HEK293 (cell line): ENCODE measurements around the gene NIN.
A peak's percentile ranks its signal among the peaks of the same experiment; 100 is the strongest.

Experiments used
- CTCF ChIA-PET: fragments of 350-600 bp; formaldehyde crosslinking; extraction: SDS; loops from one replicate; lab custom pipeline; 2021; ENCODE audit warnings: antibody characterized with exemption; lab: Yijun Ruan, JAX
- POLR2A ChIA-PET: fragments of 300-600 bp; formaldehyde crosslinking; extraction: SDS; loops from one replicate; lab custom pipeline; 2020; ENCODE audit warnings: antibody characterized with exemption, inconsistent platforms; lab: Yijun Ruan, JAX
- H3K27ac ChIP-seq: fragments of 200-500 bp; sonication (Bioruptor generic); 2 replicates; pipeline ENCODE4 v1.5.1; 2014; ENCODE audit warnings: low read depth, low read length, control low read depth, inconsistent platforms; ENCODE audit errors: extremely low read depth
- H3K36me3 ChIP-seq, 2 experiments: fragments of 200-500 bp in 1 of 2; sonication (Bioruptor generic) in 1 of 2; 1 replicate in 1 of 2; 2 replicates in 1 of 2; pipeline ENCODE4 v1.5.1; 2014 to 2017; ENCODE audit warnings: inconsistent platforms in 2 of 2, low read length in 2 of 2; ENCODE audit not compliant: control insufficient read depth in 2 of 2, insufficient read depth in 1 of 2
- H3K4me1 ChIP-seq: fragments of 200-500 bp; sonication (Bioruptor generic); 2 replicates; pipeline ENCODE4 v1.5.1; 2014; ENCODE audit warnings: mild to moderate bottlenecking, low read length, inconsistent platforms; ENCODE audit not compliant: control insufficient read depth, insufficient read depth
- H3K4me3 ChIP-seq: 2 replicates; pipeline ENCODE4 v1.5.1; 2011; ENCODE audit warnings: low read depth, mild to moderate bottlenecking, control low read depth, low read length, moderate library complexity
- H3K9me3 ChIP-seq: fragments of 200-500 bp; sonication (Bioruptor generic); 2 replicates; pipeline ENCODE4 v1.5.1; 2014; ENCODE audit warnings: low read depth, low read length, inconsistent platforms; ENCODE audit not compliant: control insufficient read depth, insufficient read depth
- BCL11B ChIP-seq: fragments of 450-650 bp; formaldehyde crosslinking; IDR thresholded peaks from 2 replicates; pipeline ENCODE4 v1.5.1; 2016; ENCODE audit warnings: low read depth, missing biosample characterization, missing genetic modification characterization
- GFI1B ChIP-seq: fragments of 450-650 bp; formaldehyde crosslinking; IDR thresholded peaks from 2 replicates; pipeline ENCODE4 v1.5.1; 2016; ENCODE audit warnings: missing biosample characterization, missing genetic modification characterization
- KLF9 ChIP-seq: fragments of 450-650 bp; formaldehyde crosslinking; IDR thresholded peaks from 2 replicates; pipeline ENCODE4 v1.5.1; 2016; ENCODE audit warnings: missing biosample characterization, missing genetic modification characterization, low read depth
- PATZ1 ChIP-seq: fragments of 450-650 bp; formaldehyde crosslinking; IDR thresholded peaks from 2 replicates; pipeline ENCODE4 v1.5.1; 2016; ENCODE audit warnings: missing biosample characterization, missing genetic modification characterization
- TCF7L2 ChIP-seq: IDR thresholded peaks from 2 replicates; pipeline ENCODE4 v1.6.1; 2011; ENCODE audit warnings: low read depth, mild to moderate bottlenecking, inconsistent platforms, low read length, moderate library complexity, borderline replicate concordance
- TRIM28 ChIP-seq: IDR thresholded peaks from 2 replicates; pipeline ENCODE4 v1.6.1; 2011; ENCODE audit warnings: low read length, control low read depth, borderline replicate concordance
- WT1 ChIP-seq: fragments of 450-650 bp; formaldehyde crosslinking; IDR thresholded peaks from 2 replicates; pipeline ENCODE4 v1.5.1; 2016; ENCODE audit warnings: missing biosample characterization, missing genetic modification characterization
- ZBTB1 ChIP-seq: fragments of 450-650 bp; formaldehyde crosslinking; IDR thresholded peaks from 2 replicates; pipeline ENCODE4 v1.5.1; 2016; ENCODE audit warnings: missing biosample characterization, missing genetic modification characterization
- ZBTB20 ChIP-seq: fragments of 450-650 bp; formaldehyde crosslinking; IDR thresholded peaks from 2 replicates; pipeline ENCODE4 v1.5.1; 2016; ENCODE audit warnings: missing biosample characterization, missing genetic modification characterization
- ZBTB8A ChIP-seq: fragments of 450-650 bp; formaldehyde crosslinking; IDR thresholded peaks from 2 replicates; pipeline ENCODE4 v1.5.1; 2016; ENCODE audit warnings: missing biosample characterization, missing genetic modification characterization
- ZNF174 ChIP-seq: fragments of 450-650 bp; formaldehyde crosslinking; IDR thresholded peaks from 2 replicates; pipeline ENCODE4 v1.5.0; 2017; ENCODE audit warnings: missing biosample characterization, mild to moderate bottlenecking, missing genetic modification characterization
- ZNF214 ChIP-seq: fragments of 450-650 bp; formaldehyde crosslinking; IDR thresholded peaks from 2 replicates; pipeline ENCODE4 v1.5.1; 2017; ENCODE audit warnings: missing biosample characterization, mild to moderate bottlenecking, missing genetic modification characterization, borderline replicate concordance
- ZNF280C ChIP-seq: fragments of 450-650 bp; formaldehyde crosslinking; IDR thresholded peaks from 2 replicates; pipeline ENCODE4 v1.5.1; 2016; ENCODE audit warnings: missing biosample characterization, missing genetic modification characterization
- ZNF37A ChIP-seq: fragments of 450-650 bp; IDR thresholded peaks from 2 replicates; pipeline ENCODE4 v1.5.1; 2018; ENCODE audit warnings: missing biosample characterization, missing genetic modification characterization
- ZNF548 ChIP-seq: fragments of 450-650 bp; formaldehyde crosslinking; IDR thresholded peaks from 2 replicates; pipeline ENCODE4 v1.5.1; 2016; ENCODE audit warnings: missing biosample characterization, missing genetic modification characterization
- ZNF600 ChIP-seq: fragments of 450-650 bp; formaldehyde crosslinking; IDR thresholded peaks from 2 replicates; pipeline ENCODE4 v1.5.1; 2016; ENCODE audit warnings: missing biosample characterization, missing genetic modification characterization
- ZNF623 ChIP-seq: fragments of 450-650 bp; formaldehyde crosslinking; IDR thresholded peaks from 2 replicates; pipeline ENCODE4 v1.5.1; 2016; ENCODE audit warnings: missing biosample characterization, missing genetic modification characterization
- ZNF704 ChIP-seq: fragments of 450-650 bp; formaldehyde crosslinking; IDR thresholded peaks from 2 replicates; pipeline ENCODE4 v1.5.1; 2016; ENCODE audit warnings: missing biosample characterization, missing genetic modification characterization
- ZNF76 ChIP-seq: fragments of 450-650 bp; formaldehyde crosslinking; IDR thresholded peaks from 2 replicates; pipeline ENCODE4; 2016; ENCODE audit warnings: low read depth, missing biosample characterization, missing genetic modification characterization, borderline replicate concordance
- ZNF777 ChIP-seq: fragments of 450-650 bp; formaldehyde crosslinking; IDR thresholded peaks from 2 replicates; pipeline ENCODE4 v1.5.1; 2017; ENCODE audit warnings: missing biosample characterization, missing genetic modification characterization, borderline replicate concordance
- TF ChIP-seq, protein P1 (sequence below): fragments of 450-650 bp; formaldehyde crosslinking; IDR thresholded peaks from 2 replicates; pipeline ENCODE4 v1.5.1; 2016; ENCODE audit warnings: missing biosample characterization, missing genetic modification characterization
- TF ChIP-seq, protein P2 (sequence below): fragments of 450-650 bp; formaldehyde crosslinking; IDR thresholded peaks from 2 replicates; pipeline ENCODE4 v1.5.1; 2017; ENCODE audit warnings: missing biosample characterization, missing genetic modification characterization

Gene NIN

DNA sequence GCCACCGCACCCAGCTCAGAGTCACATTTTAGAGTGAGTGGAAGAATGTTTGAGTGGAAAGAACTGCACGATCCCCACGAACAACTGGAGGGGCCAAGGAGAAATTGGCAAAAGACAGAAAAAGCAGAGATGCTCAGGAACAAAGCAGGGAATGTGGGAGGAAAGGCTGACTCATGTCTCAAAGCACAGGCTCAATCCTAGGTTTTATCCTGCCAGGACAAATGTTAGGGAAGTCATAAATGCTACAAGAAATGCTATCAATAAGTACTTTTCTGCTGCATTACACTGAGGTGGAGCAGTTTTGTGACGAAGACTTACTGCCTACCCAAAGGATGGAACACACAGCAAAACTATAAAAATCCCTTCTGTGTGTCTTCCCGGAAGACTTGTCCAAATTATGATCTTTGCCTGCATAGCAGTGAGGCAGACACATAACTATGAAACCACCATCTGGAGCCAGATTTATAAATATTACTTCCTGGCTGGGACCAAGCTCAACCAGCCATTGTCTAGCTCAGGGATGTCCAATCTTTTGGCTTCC lies 26.7 kb downstream of the NIN start:
- Histone ChIP-seq H3K4me3 (no peak overlapping the region), H3K36me3 (peaks cover 0 to 9% of the 10 kb centered on the region in 2 experiments; a peak in 2 of 3 replicates), H3K9me3 (no peaks in the 10 kb centered on the region), H3K27ac (no peak overlapping the region), H3K4me1 (peaks cover 10% of the 10 kb centered on the region)
- TF ChIP-seq ZNF37A (tag by site-specific recombination) (no peak), ZBTB8A (tag by site-specific recombination) (no peak), ZNF623 (tag by site-specific recombination) (no peak), WT1 (tag by site-specific recombination) (no peak), BCL11B (tag by site-specific recombination) (no peak), PATZ1 (tag by site-specific recombination) (no peak), TCF7L2 (no peak), ZNF777 (tag by site-specific recombination) (no peak), ZBTB1 (tag by site-specific recombination) (no peak)
- TF ChIP-seq, protein P1, sequence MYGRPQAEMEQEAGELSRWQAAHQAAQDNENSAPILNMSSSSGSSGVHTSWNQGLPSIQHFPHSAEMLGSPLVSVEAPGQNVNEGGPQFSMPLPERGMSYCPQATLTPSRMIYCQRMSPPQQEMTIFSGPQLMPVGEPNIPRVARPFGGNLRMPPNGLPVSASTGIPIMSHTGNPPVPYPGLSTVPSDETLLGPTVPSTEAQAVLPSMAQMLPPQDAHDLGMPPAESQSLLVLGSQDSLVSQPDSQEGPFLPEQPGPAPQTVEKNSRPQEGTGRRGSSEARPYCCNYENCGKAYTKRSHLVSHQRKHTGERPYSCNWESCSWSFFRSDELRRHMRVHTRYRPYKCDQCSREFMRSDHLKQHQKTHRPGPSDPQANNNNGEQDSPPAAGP (tag by site-specific recombination) = no peak
- ChIA-PET POLR2A (no interaction called here), CTCF (interaction anchor here (0.6 to 2.9 kb wide), 2 partner anchors 30 to 138 kb away, joined by 3 to 10 read pairs; no protein-coding TSS in a partner anchor)

GRCh38 chr14:50801706-50802105 lies 29.3 kb downstream of the NIN start:
- peaks cover 10% of the 10 kb centered on the region for H3K4me1 ChIP-seq
- no peaks in the 10 kb centered on the region for H3K9me3 ChIP-seq
- TF ChIP-seq ZBTB20 (tag by site-specific recombination) (no peak), GFI1B (tag by site-specific recombination) (no peak), ZNF174 (tag by site-specific recombination) (no peak), ZNF214 (tag by site-specific recombination) (no peak), ZNF704 (no peak), TRIM28 (no peak), ZNF600 (tag by site-specific recombination) (no peak)
- TF ChIP-seq, all 188 proteins: peak for 0
- H3K27ac ChIP-seq = no peak overlapping the region
- ChIA-PET CTCF (interaction anchor here (0.6 kb wide), 1 partner anchor 24 kb away, joined by 3 read pairs; no protein-coding TSS in a partner anchor), POLR2A (interaction anchor here (0.5 kb wide), 1 partner anchor 21 kb away, joined by 3 read pairs; no protein-coding TSS in a partner anchor)
- H3K4me3 ChIP-seq = no peak overlapping the region
- peaks cover 0 to 12% of the 10 kb centered on the region in 2 experiments; a peak in 2 of 3 replicates for H3K36me3 ChIP-seq

DNA sequence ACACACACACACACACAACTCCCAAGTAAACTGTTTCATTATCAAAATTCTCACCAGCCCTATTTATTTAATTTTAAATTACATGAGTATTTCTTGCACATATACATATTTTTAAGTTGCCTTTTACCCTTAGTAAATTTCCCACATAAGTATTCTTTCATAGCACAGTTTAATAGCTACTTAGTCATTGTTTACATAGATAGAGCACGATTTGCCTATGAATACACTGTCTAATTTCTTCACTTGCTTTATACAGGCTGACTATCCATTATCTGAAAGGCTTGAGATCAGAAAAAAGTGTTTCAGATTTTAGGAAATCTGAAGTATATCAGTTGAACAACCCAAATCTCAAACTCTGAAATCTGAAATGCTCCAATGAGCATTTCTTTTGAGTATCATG lies 30.9 kb downstream of the NIN start:
- H3K27ac ChIP-seq = no peak overlapping the region
- peaks cover 0 to 4% of the 10 kb centered on the region in 2 experiments; a peak in 2 of 3 replicates for H3K36me3 ChIP-seq
- POLR2A ChIA-PET = interaction anchor here (0.7 kb wide), 1 partner anchor 155 kb away, joined by 3 read pairs; no protein-coding TSS in a partner anchor
- CTCF ChIA-PET = no interaction called here
- H3K4me3 ChIP-seq = no peak overlapping the region
- peaks cover 20% of the 10 kb centered on the region for H3K4me1 ChIP-seq
- H3K9me3 ChIP-seq = no peaks in the 10 kb centered on the region
- TF ChIP-seq WT1 (tag by site-specific recombination) (no peak), KLF9 (tag by site-specific recombination) (no peak), ZNF76 (tag by site-specific recombination) (no peak), ZNF548 (tag by site-specific recombination) (no peak), ZNF280C (tag by site-specific recombination) (no peak)
- TF ChIP-seq, protein P2, sequence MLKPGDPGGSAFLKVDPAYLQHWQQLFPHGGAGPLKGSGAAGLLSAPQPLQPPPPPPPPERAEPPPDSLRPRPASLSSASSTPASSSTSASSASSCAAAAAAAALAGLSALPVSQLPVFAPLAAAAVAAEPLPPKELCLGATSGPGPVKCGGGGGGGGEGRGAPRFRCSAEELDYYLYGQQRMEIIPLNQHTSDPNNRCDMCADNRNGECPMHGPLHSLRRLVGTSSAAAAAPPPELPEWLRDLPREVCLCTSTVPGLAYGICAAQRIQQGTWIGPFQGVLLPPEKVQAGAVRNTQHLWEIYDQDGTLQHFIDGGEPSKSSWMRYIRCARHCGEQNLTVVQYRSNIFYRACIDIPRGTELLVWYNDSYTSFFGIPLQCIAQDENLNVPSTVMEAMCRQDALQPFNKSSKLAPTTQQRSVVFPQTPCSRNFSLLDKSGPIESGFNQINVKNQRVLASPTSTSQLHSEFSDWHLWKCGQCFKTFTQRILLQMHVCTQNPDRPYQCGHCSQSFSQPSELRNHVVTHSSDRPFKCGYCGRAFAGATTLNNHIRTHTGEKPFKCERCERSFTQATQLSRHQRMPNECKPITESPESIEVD = peak; percentile 13; the same call in 1 of the 2 replicates
